Measurements from ENCODE around the gene DUSP1.
A peak's percentile ranks its signal among the peaks of the same experiment; 100 is the strongest.

DUSP1 gene

DNA sequence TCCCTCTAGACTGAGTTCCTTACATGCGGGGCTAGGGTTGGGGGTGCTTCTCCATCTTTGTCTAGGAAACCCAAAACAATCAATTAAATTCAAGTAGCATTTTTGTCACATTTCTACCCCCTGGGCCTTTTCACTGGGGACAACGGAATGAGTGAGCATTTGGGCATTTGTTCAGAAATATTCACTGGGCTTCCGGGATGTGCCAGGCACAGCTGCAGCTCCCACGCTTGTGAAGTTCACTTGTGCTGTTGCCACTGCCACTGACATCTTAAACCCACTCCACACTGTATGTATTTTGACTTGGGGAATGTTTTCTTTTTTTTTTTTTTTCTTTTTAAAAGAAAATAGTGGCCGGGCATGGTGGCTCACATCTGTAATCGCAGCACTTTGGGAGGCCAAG, 31.6 kb downstream of the DUSP1 start:
- no peak for DNase-seq

DNA sequence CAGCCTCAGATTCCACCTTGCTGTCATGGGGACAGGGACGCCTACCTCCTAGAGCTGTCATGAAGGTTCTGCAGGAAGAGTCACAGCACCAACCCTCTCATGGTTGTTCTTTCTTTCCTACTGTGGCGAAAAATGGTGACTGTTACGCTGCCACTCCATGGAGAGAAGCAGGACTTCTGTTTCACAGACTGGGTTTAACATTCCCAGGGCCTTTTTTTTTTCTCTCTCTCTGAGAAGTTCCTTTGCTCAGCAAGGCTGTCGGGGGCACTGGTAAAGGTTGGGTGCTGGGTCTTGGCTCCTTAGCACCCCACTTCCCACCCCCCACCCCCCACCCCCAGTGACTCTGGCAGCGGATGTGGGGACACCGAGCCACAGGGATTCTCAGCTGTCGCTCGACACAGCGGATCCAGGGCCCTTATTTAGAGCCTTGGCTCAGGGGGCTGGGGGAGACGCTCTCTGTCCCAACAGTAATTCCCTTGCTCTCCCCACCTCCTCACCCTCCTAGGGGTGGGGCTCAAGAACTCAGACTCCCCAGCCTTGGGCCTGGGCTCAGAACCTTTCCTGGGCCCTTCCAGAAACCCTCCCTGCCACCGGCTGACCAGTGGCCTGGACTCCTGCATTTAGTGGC, 34.4 kb downstream of the DUSP1 start:
- DNase-seq: no peak

DNA sequence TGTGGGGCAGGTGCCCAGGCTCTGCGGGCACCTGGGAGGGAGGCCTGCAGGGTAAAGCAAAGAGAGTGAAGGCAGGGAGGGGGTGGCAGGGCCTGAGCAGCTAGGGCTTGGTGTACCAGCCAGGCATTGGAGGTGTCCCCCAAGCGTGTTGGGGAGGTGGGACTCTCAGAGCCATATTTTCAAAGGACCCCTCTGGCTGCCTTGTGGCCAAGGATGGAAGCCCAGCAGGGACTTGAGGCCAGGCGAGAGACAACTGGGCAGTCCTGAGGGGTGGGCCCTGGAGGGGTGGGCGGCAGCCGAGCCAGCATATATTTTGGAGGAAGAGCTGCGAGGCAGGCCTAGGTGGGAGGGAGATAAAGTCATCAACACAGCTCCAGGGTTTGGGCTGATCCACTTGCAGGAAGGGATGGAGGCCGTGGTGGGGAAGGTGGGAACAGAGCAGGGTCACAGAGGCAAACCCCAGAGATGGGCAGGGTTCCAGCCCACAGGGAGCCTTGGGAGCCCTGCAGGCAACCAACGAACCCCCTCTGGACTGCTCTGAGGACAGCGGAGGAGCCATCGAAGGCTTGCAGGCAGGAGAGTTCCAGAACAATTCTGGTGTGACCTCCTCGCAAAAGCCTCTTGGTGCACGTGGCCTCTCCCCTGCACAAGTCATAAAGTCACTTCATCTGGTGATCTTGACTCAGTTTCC, 35.7 kb downstream of the DUSP1 start:
- DNase-seq: no peak

DNA sequence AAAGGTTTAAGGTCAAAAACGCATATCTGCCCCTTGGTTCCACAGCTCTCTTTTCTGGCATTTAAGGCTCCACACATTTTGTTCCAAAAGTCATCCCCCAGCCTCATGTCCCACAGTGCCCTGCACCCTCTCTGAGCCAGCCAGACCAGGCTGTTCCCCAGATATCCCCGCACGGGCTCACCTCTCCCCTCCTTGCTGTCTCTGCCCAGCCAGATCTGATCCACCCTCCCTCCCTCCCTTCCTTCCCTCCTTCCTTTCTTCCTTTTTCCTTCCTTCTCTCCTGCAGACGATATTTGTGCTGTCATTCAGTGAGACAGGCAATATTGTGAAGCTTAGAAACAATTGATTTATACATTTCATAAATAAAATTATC, 37.0 kb downstream of the DUSP1 start:
- no peak for DNase-seq

DNA sequence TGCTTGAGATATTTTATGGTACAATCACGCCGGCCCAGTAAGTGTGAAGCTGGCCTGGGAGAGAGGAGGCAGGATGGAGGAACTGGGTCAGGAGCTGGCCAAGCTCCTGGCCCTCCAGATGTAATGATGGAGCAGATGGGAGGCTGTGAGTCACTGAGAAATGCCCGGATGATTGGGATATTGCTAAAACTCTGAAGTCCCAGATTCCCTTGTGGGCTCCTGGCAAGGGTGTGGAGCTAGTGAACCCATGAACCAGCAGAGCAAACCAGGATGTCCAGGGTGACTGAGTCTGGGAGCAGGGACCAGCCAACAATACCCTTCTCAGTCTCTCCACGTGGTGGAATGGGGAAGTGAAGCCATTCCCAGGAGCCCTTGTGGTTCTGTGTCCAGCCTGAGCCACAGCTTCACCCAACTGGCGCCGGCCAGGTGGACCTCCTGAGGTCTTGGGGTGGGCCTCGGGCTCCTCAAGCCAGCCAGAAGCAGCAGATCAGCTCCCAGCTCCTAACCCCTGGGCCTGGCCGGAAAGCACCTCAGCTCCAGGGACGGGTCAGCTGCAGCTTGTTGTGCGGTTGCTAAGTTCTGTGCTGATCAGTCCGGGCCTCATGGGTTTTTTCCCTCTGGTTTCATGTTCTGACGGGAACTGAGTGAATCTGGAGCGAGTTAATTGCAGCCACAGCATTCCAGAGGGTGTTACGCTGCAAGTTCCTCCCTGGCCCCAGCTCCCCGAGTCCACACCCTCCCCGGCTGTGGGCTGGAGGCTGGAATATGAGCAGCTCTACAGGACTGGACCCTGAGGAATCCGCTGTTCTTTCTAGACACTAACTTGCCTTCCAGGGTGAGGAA, 37.6 kb downstream of the DUSP1 start:
- no peak for DNase-seq

DNA sequence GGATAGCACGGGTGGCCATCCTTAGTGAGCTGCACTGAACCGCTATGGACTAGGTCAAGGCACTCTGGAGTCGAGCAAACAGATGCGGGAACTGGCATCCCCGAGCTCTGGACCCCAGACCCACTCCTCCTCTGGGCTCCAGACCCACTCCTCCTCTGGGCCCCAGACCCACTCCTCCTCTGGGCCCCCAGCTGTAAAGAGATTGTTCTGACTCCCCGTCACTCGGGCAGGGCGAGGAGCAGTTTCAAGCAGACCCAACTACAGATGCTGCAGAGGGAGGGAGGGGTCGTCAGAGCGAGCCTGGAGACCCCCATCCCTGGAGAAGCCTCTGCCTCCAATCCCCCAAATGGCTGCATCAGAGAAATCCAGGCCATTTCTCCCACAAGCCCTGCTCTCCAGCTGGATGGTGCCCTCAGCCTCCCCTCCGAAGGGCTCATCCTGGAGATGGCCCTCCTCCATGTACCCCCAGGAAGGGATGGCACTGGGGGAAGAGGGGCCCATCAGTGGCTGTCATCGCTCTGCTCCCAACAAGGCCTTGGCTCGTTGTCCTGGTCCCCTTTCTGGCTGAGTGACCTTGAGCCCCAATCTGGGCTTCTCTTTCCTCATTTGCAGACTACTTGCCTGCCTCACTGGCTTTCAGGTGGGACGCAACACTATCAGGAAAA, 38.7 kb downstream of the DUSP1 start:
- no peak for DNase-seq

DNA sequence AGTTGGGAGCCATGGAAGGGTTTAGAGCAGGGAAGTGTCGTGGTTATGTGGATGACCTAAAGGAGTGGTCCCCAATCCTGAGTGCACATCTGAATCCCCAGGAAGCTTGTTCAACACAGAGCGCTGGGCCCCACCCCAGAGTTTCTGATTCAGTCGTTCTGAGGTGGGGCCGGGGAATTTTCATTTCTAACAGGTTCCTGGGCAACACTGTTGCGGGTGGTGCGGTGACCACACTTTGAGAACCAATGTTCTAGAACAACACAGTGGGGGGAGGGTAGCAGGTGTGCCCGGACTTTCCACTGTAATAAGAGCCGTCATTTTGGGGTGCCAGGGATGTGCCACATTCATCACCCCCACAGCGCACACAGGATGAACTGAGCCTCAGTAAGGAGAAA, 39.3 kb downstream of the DUSP1 start:
- DNase-seq: no peak

DNA sequence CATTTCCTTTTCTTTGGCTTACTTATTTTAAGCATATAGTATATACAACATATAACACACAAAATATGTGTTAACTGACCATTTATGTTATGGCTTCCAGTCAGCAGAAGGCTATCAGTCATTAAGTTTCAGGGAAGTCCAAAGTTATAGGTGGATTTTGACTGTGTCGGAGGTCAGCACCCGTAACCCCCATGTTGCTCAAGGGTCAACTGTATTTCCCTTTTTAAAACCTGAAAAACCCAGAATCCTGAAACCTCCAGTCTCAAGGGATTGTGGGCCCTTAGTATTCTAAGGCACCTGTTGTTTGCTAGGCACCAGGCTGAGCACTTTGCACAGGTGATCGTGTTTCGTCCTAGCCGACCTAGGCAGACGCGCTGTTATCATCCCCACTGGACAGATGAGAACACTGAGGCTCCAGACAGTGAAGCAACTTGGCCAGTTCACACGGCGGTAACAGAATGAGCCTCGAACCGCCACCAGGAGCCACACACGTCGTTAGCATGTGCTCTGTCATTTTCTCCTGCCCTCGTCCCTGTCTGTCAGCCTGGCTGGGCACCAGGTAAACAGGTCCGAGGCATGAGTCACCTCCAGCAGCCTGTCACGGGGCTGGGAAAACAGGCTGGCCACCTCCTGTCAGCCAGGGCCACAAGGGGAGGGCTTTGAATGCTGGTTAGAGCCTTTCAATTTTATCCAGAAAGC, 39.9 kb downstream of the DUSP1 start:
- DNase-seq: no peak

DNA sequence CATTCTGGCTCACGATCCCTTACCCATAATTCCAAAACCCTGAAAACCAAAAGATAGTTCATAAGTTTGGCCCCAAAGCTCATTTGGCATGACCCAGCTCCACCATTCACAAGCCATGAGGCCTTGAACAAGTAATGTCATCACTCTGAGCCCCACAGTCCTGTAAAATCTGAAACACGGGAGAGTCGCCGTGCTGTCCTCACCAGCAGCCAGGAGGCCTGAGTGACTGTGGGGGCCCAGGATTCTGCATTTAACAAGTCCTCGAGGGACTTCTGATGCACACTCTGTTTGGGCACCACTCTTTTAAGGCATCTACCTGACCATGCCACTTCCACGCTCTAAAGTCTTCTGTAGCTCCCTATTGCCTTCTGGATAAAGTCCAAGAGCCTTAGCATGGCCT, 40.8 kb downstream of the DUSP1 start:
- no peak for DNase-seq

DNA sequence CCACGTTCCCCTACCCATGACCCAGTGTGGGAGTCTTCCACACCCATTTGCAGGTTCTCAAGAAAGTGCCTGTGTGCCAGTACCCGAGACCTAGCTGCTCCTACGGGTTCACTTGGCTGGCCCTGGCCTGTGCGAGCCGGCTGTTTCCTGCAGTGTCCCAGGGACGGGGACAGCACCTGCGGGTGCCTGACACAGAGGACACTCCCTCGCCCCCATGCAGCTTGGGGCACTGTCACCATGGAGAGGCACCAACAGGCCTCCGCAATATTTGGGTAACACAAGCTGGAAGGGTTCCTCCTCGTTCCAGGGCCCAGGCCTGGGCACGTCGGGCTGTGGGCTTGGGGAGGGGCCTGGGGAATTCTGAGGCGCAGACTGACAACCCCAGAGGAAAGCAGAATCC, 41.4 kb downstream of the DUSP1 start:
- no peak for DNase-seq

DNA sequence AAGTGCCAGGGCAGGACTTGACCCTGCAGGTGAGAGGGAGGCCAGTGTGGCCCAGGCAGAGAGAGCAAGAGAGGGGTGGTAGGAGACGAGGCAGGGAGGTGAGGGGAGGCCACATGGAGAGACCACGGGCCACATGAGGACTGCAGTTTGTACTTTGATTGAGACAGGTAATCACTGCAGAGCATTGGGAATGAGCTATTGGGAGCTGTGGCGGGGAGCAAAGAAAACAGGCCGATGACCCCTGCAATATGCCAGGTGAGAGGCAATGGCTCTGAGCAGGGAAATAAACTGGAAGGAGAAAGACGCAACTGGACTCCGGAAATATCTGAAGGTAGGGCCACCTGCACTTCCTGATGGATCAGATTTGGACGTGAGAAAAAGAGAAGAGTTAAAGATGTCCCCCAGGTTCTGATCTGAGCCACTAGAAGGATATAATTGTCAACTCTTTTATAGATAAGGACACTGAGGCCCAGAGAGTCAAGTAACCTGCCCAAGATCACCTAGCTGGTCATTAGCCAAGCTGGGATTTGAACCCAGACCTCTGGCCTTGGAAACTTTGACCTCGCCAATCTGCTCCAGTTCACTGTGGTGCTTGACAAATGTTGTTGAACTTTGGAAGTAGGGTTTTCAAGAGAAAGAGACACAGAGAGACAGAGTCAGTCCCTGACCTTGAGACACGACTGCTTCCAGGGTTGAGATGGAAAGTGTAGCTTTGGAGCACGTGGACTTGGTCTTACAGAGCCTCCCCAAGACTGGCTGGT, 42.3 kb downstream of the DUSP1 start:
- no peak for DNase-seq

DNA sequence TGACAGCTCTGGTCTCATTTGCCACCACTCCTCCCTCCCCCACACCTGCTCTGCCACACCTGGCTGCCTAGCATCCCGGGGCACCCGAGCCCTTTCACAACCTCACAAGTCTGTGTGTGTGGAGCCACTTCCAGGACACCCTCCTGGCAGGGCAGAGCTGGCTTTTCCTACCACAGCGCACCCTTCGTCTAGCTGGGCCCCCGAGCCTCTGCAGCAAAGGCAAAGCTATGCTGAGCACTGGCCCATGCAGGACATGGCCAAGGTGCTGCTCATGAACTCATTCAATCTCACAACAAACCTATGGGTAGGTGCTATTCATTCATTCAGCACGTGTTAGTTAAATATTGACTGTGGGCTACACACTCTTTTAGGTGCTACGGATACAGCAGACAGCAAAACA, 43.4 kb downstream of the DUSP1 start:
- DNase-seq: no peak

DNA sequence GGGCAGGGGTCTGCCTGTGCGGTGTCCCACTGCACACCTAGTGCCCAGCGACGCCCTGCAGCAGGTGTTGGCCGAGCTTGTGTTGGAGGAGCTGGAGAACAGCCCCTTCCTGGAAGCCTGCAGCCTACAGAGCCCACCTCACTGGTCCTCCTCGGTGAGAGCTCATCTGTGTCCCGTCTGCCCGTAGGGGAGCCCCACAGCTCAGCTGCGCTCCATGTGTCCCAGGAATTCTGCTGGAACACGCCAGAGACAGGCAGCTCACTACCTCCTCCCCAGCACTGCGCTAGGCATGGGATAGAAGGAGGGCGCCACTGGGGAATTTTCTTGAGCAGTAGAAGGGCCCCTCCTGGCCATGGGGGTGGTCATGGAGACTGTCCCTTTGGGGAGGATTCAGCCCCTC, 44.0 kb downstream of the DUSP1 start:
- no peak for DNase-seq

DNA sequence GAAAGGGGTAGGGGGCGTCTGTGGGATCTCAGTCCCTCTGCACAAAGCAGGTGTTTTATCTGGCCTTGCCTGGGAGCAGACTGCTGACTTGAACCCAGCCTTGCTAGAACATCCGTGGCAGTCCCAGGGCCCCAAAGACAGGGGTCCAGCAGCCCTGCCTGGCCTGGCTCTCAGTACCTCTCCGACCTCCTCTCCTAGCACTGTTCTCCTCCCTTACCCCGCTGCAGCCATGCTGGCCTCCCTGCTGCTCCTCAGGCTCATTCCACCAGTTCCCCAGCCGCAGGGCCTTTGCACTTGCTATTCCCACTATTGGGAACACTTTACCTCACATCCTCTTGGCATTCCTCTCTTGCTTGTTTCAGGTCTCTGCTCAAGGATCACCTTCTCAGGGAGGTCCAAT, 45.2 kb downstream of the DUSP1 start:
- DNase-seq: no peak

DNA sequence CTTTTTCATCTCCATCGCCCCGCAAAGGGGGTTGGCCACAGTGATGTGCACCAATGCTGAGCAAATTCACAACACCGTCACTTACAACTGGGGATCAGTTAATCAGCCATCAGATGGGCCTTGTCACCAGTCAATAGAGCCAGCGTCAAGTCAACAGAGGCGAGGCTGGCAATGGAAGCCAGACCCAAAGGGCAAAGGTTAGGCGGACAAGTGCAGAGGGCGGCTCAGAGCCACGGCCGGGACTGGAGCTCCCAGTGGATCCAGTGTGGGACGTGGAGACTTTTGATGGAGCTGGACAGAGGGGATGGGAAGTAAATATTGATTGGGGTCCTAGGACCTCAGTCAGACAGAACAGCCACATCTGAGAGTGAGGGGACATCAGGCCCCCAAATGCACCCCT, 45.7 kb downstream of the DUSP1 start:
- no peak for DNase-seq

DNA sequence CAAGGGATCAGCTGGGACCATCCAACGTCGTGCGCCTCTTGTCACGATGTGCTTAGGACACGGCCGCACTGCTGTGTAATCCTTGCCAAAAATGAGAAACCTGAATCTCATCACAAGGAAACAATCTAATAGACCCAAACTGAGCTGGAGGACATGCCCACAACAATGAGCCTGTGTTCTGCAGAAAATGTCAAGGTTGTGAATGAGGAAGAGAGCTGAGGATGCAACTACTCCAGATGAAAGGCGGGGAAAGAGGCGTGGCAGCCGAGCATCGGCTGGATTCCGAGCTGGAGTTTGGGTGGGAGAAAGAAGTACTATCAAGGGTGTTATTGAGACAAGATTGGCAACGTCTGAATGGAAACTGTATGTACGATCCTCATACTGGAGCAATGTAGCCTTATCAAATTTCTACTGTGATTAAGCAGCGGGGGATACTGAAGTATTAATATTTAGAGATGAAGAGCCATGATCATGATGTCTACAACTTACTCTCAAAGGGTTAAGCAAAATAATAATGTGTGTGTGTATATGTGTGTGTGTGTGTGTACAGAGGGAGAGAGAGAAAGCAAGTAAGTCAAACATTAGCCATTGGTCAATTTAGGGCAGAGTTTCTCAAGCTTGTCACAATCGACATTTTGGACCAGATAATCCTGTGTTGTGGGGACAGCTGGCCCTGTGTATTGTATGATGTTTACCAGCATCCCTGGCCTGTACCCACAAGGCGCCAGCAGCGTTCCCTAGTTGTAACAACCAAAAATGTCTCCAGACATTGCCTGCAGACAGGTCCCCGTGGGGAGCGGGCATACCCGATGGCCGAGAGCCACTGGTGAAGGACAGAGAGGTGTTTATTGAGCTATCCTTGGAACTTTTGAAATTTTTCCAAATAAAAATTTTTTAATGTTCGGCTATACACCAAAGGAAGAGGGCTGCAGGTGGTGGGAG, 46.5 kb downstream of the DUSP1 start:
- DNase-seq: no peak

DNA sequence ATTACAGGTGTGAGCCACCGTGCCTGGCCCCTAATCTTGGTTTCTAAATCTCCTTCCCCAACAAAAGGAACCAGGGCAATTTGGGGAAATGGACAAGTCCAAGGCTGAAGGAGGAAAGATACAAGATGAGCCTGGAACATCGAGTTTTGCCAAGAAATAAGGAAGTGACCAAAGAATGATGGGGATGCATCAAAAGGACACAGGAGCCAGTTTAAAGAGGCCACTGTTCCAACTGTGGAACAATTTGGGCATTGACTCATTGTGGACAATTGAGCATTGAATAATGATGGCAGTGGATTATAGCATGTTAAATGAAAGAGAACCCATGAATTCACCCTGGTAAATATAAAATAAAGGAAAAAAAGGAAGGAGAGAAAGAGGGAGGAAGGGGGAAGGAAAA, 47.5 kb downstream of the DUSP1 start:
- DNase-seq: no peak

DNA sequence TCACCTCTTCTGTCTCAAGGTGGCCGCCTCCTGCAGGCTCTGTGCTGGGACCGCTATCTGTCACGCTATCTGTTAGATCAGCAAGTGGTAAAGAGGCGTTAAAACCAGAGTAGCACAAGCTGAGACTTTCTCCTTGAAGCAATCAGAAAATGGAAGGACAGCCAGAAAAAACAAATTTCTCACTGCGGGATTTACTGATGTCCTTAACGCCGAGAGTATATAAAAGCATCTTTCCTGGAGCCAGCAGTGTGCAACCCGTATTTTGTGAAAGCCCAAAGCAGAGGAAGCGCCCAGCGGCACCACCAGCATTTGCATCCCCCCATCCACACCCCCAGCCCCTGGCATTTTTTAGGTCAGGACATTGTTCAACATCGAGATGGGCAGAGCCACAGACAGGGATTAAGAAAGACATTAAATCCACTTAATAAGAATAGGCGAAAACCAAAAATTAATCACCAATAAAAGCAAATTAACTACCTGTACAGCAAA, 48.6 kb downstream of the DUSP1 start:
- peak; percentile 33 for DNase-seq

DNA sequence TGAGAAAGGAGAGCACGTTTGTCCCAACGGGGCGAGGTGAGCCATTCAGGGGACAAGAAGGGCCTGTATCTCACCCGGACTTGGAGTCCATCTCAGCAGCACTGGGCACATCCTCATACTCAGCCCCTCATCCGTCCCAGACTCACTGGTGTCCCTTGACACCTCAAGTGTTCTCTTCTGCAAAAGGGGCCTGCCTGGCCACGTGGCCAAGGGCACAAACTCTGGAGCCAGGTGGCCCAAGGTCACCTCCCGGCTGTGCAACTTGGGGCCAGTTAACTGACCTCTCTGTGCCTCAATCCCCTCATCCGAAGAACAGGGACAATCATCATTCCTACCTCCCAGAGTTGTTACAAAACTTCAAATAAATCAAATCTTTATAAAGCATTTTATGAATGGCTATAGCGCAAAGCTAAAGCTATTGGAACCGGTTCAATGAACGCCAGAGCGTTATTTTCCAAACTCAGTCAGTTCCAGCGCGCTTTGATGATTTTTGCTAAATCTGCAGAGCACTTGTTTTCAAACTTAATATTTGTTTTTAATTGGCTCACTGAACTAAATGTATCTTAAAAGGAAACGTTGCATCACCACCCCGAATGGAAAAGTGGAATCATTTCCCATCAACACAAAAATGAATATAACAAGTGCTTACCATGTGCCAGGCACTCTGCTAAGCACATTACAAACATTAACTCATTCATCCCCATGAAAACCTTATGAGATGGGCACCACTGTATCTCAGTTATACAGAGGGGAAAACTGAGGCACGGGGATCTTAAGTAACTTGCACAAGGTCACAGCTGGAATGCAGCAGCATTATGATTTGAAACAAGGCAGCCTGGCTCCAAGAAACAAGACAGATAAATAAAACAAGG, 49.3 kb downstream of the DUSP1 start:
- DNase-seq: no peak

DNA sequence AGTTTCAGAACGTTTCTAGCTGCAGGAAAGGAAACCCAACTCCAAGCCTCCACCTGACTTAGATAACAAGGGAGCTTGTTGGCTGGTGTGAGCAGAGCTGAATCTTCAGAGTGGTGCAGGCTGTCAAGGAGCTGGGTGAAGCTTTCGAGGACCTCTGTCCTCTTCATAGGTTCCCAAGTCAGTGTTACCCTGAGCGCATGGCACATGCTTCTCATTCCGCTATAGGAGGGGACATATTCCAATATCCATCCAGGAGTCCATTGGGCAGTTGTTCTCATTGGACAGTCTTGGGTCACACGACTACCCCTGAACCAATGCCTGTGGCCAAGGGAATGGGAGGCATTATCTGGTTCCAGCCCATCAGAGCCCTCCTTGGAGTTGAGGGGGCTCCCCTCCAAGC, 50.3 kb downstream of the DUSP1 start:
- DNase-seq: no peak

Data from activated CD4-positive, alpha-beta T cell treated with anti-CD3 and anti-CD28 coated beads, Interleukin-10, Interleukin-2, amounts not matched to agents 100 ng/mL and 50 ng/mL, durations not matched to agents 16 hours and 8 hours (primary cell).